ENCODE data around the gene BANP. TPM values are rescaled to one million over a fixed set of nuclear protein-coding genes. Genes with fewer than 3 reads are reported as not detected.
"Not testable (repeated sequence)": the region's sequence is repeated elsewhere in the genome, so short reads cannot be mapped to it uniquely, and the experiment has no call there.

The BANP gene
- total RNA-seq, 2 experiments from 2014 or later = 25.6 to 27.0 TPM

- Mint-ChIP-seq H3K27ac (no peak overlapping the region), H3K4me3 (no peak overlapping the region), H3K4me1 (no peaks in the 10 kb centered on the region), H3K27me3 (peaks cover 22% of the 10 kb centered on the region), H3K9me3 (no peaks in the 10 kb centered on the region), H3K36me3 (no peaks in the 10 kb centered on the region)
- no peak for DNase-seq
Measured at GRCh38 chr16:88103011-88103410, 151.8 kb downstream of the BANP start.

- DNase-seq = no peak
Measured at GRCh38 chr16:88103581-88104188, 152.5 kb downstream of the BANP start.

GRCh38 chr16:88104363-88104762 lies 153.1 kb downstream of the BANP start:
- not testable (repeated sequence) for H3K36me3 Mint-ChIP-seq, H3K9me3 Mint-ChIP-seq, H3K27ac Mint-ChIP-seq, H3K4me1 Mint-ChIP-seq, H3K4me3 Mint-ChIP-seq, DNase-seq
- peaks cover 14% of the 10 kb centered on the region for H3K27me3 Mint-ChIP-seq

More at GRCh38 chr16:88103581-88104188, 152.5 kb downstream of the BANP start:
- H3K9me3 Mint-ChIP-seq = no peaks in the 10 kb centered on the region
- H3K4me1 Mint-ChIP-seq = no peaks in the 10 kb centered on the region
- no peaks in the 10 kb centered on the region for H3K36me3 Mint-ChIP-seq
- H3K4me3 Mint-ChIP-seq = no peak overlapping the region
- no peak overlapping the region for H3K27ac Mint-ChIP-seq
- peaks cover 18% of the 10 kb centered on the region for H3K27me3 Mint-ChIP-seq

GRCh38 chr16:88105574-88106140 lies 154.4 kb downstream of the BANP start:
- not testable (repeated sequence) for H3K4me1 Mint-ChIP-seq, H3K36me3 Mint-ChIP-seq, H3K4me3 Mint-ChIP-seq, H3K9me3 Mint-ChIP-seq, DNase-seq, H3K27ac Mint-ChIP-seq
- peaks cover 11% of the 10 kb centered on the region for H3K27me3 Mint-ChIP-seq

- not testable (repeated sequence) for H3K27ac Mint-ChIP-seq, H3K36me3 Mint-ChIP-seq, H3K4me3 Mint-ChIP-seq, H3K27me3 Mint-ChIP-seq, H3K4me1 Mint-ChIP-seq, H3K9me3 Mint-ChIP-seq, DNase-seq
Measured at GRCh38 chr16:88106566-88106965, 155.3 kb downstream of the BANP start.

- H3K4me3 Mint-ChIP-seq = no peak overlapping the region
- H3K36me3 Mint-ChIP-seq = no peaks in the 10 kb centered on the region
- DNase-seq = no peak
- no peaks in the 10 kb centered on the region for H3K9me3 Mint-ChIP-seq
- H3K4me1 Mint-ChIP-seq = peaks cover 6% of the 10 kb centered on the region
- H3K27ac Mint-ChIP-seq = no peak overlapping the region
- no peaks in the 10 kb centered on the region for H3K27me3 Mint-ChIP-seq
Measured at GRCh38 chr16:88108762-88109161, 157.5 kb downstream of the BANP start.

- H3K36me3 Mint-ChIP-seq, H3K4me3 Mint-ChIP-seq, H3K4me1 Mint-ChIP-seq, H3K27me3 Mint-ChIP-seq, H3K27ac Mint-ChIP-seq, DNase-seq, H3K9me3 Mint-ChIP-seq: not testable (repeated sequence)
Measured at GRCh38 chr16:88109726-88110621, 158.7 kb downstream of the BANP start.

GRCh38 chr16:88110875-88111494 lies 159.8 kb downstream of the BANP start:
- H3K9me3 Mint-ChIP-seq, H3K36me3 Mint-ChIP-seq, H3K27me3 Mint-ChIP-seq, H3K4me1 Mint-ChIP-seq, H3K4me3 Mint-ChIP-seq, H3K27ac Mint-ChIP-seq: not testable (repeated sequence)
- DNase-seq = peak; percentile 6

GRCh38 chr16:88111976-88112375 lies 160.7 kb downstream of the BANP start:
- not testable (repeated sequence) for H3K9me3 Mint-ChIP-seq, H3K27me3 Mint-ChIP-seq, H3K36me3 Mint-ChIP-seq, DNase-seq, H3K4me3 Mint-ChIP-seq, H3K4me1 Mint-ChIP-seq, H3K27ac Mint-ChIP-seq

GRCh38 chr16:88113545-88114045 lies 162.4 kb downstream of the BANP start:
- peaks cover 4% of the 10 kb centered on the region for H3K27me3 Mint-ChIP-seq
- no peak overlapping the region for H3K27ac Mint-ChIP-seq
- no peaks in the 10 kb centered on the region for H3K9me3 Mint-ChIP-seq
- no peak overlapping the region for H3K4me3 Mint-ChIP-seq
- no peak for DNase-seq
- peaks cover 6% of the 10 kb centered on the region for H3K4me1 Mint-ChIP-seq
- no peaks in the 10 kb centered on the region for H3K36me3 Mint-ChIP-seq

GRCh38 chr16:88114541-88115228 lies 163.5 kb downstream of the BANP start:
- H3K27ac Mint-ChIP-seq, H3K4me3 Mint-ChIP-seq, H3K27me3 Mint-ChIP-seq, H3K9me3 Mint-ChIP-seq, H3K36me3 Mint-ChIP-seq, DNase-seq, H3K4me1 Mint-ChIP-seq: not testable (repeated sequence)

- no peak overlapping the region for H3K27ac Mint-ChIP-seq
- DNase-seq = no peak
- no peak overlapping the region for H3K4me3 Mint-ChIP-seq
- H3K36me3 Mint-ChIP-seq = no peaks in the 10 kb centered on the region
- peaks cover 4% of the 10 kb centered on the region for H3K27me3 Mint-ChIP-seq
- peaks cover 3% of the 10 kb centered on the region for H3K4me1 Mint-ChIP-seq
- H3K9me3 Mint-ChIP-seq = no peaks in the 10 kb centered on the region
Measured at GRCh38 chr16:88116121-88116520, 164.9 kb downstream of the BANP start.

- H3K27me3 Mint-ChIP-seq = peaks cover 4% of the 10 kb centered on the region
- H3K4me3 Mint-ChIP-seq = no peak overlapping the region
- DNase-seq = no peak
- H3K27ac Mint-ChIP-seq = no peak overlapping the region
- no peaks in the 10 kb centered on the region for H3K9me3 Mint-ChIP-seq
- no peaks in the 10 kb centered on the region for H3K36me3 Mint-ChIP-seq
- no peaks in the 10 kb centered on the region for H3K4me1 Mint-ChIP-seq
Measured at GRCh38 chr16:88117476-88117868, 166.2 kb downstream of the BANP start.

- Mint-ChIP-seq H3K36me3 (no peaks in the 10 kb centered on the region), H3K9me3 (no peaks in the 10 kb centered on the region), H3K27me3 (peaks cover 4% of the 10 kb centered on the region), H3K27ac (no peak overlapping the region), H3K4me1 (no peaks in the 10 kb centered on the region), H3K4me3 (no peak overlapping the region)
- no peak for DNase-seq
Measured at GRCh38 chr16:88118376-88118775, 167.1 kb downstream of the BANP start.

All from activated naive CD8-positive, alpha-beta T cell treated with anti-CD3 and anti-CD28 coated beads for 36 hours (primary cell).